WERI-Rb-1 (cell line): ENCODE results near the gene CLCNKA.
"Not testable (repeated sequence)": the region's sequence is repeated elsewhere in the genome, so short reads cannot be mapped to it uniquely, and the experiment has no call there.

Source experiments
- DNase-seq: peaks from one replicate; pipeline ENCODE4 v3.0.0-alpha.2; 2020
- H3K27ac ChIP-seq: fragments of 250-450 bp; sonication (Bioruptor Pico); 2 replicates; pipeline ENCODE4 v1.5.1; 2020; ENCODE audit warnings: mild to moderate bottlenecking, moderate library complexity
- H3K27me3 ChIP-seq: fragments of 250-450 bp; sonication (Bioruptor Pico); 2 replicates; pipeline ENCODE4 v1.5.1; 2021; ENCODE audit warnings: mild to moderate bottlenecking, low read depth, moderate library complexity; ENCODE audit not compliant: insufficient read depth, severe bottlenecking
- H3K36me3 ChIP-seq: fragments of 250-450 bp; sonication (Bioruptor Pico); 2 replicates; pipeline ENCODE4 v1.5.1; 2020; ENCODE audit warnings: mild to moderate bottlenecking, moderate library complexity
- H3K4me3 ChIP-seq: 2 replicates; pipeline ENCODE4 v1.5.1; 2011; ENCODE audit warnings: low read depth, mild to moderate bottlenecking, control low read depth, low read length
- H3K9me3 ChIP-seq: fragments of 250-450 bp; sonication (Bioruptor Pico); 2 replicates; pipeline ENCODE4 v1.5.1; 2021; ENCODE audit warnings: mild to moderate bottlenecking, moderate library complexity; ENCODE audit not compliant: severe bottlenecking
- TF ChIP-seq, protein P1 (sequence below): IDR thresholded peaks from 2 replicates; pipeline ENCODE4 v1.5.1; 2011; ENCODE audit warnings: low read depth, mild to moderate bottlenecking, control low read depth, inconsistent platforms, low read length

The CLCNKA gene

DNA sequence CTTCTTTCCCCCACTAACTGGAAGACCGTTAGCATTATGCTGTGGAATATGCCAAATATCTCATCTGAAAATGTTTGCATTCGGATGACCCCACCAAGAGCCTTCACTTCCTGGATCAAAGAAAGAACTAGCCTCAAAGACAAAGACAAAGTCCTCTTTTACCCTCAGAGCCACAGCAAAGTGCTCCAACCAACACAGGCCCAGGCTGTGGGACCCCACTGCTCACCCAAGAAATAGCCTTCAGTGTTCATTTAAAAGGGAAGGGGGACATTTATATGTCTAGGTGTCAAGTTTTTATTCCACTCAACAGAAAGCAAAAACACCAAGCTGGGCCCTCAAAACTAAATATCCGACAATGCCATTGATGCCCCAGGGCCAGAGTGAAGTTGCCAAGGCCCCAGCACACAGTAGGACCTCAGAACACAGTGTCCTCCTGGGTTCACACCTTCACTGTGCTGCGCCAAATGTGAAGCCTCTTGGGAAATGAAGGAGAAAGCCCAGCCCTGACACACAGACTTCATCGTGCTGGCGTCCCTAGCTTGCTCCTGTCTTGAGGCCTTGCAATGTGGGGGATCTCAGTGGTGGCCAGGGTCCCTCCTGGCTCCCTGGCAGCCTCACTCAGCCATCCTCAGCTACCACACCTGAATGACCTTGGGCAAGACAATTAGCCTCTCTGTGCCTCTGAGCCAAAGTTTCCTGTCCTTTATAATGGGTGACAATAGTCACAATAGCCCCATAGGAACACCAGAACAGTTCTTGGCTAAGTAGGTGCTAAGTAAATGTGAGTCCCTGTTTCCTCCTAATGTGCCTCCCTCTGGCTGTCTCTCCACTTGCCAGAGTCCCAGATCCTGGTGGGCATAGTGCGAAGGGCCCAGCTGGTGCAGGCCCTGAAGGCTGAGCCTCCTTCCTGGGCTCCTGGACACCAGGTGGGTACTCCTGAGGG, 33.0 kb downstream of the CLCNKA start:
- Histone ChIP-seq H3K36me3 (no peaks in the 10 kb centered on the region), H3K27ac (no peak overlapping the region), H3K4me3 (no peak overlapping the region), H3K9me3 (no peaks in the 10 kb centered on the region), H3K27me3 (no peaks in the 10 kb centered on the region)
- no peak for DNase-seq
- TF ChIP-seq, protein P1, sequence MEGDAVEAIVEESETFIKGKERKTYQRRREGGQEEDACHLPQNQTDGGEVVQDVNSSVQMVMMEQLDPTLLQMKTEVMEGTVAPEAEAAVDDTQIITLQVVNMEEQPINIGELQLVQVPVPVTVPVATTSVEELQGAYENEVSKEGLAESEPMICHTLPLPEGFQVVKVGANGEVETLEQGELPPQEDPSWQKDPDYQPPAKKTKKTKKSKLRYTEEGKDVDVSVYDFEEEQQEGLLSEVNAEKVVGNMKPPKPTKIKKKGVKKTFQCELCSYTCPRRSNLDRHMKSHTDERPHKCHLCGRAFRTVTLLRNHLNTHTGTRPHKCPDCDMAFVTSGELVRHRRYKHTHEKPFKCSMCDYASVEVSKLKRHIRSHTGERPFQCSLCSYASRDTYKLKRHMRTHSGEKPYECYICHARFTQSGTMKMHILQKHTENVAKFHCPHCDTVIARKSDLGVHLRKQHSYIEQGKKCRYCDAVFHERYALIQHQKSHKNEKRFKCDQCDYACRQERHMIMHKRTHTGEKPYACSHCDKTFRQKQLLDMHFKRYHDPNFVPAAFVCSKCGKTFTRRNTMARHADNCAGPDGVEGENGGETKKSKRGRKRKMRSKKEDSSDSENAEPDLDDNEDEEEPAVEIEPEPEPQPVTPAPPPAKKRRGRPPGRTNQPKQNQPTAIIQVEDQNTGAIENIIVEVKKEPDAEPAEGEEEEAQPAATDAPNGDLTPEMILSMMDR: no peak

DNA sequence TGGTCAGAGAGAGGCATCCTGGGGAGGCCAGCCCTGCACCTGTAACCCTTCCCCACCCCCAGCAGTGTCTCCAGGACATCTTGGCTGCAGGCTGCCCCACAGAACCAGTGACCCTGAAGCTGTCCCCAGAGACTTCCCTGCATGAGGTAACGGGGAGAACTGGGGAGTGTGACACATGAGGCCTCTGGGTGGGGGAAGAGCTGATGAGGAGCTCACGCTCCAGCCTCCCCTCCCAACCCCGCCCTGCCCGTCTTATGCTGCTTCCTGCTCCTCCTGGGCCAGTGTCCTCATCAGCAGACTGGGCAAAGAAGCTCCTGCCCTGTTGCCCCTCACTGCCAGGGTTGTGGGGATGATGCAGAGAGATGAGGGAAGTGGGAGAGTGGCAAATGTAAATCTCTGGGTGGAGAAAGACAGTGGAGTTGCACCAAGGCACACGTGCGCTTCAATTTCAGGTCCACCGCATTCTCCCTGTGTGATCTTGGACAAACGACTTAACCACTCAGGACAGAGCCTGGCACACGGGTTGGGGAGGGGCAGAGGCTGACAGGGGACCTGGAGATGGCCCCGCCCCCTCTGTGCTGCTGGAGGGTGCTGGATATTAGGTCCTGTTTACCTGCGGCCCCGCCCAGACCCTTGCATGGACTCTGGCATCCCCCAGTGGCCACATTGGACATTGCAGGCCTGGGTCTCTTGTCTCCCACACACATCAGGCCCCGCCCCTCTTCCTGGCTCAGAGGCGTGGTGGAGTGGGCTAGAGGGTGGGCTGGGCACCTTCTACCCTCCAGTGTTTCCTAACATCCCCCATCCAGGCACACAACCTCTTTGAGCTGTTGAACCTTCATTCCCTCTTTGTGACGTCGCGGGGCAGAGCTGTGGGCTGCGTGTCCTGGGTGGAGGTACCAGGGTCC, 34.0 kb downstream of the CLCNKA start:
- no peak overlapping the region for H3K27ac ChIP-seq
- H3K27me3 ChIP-seq: no peaks in the 10 kb centered on the region
- no peaks in the 10 kb centered on the region for H3K9me3 ChIP-seq
- H3K4me3 ChIP-seq: no peak overlapping the region
- peak; percentile 93 for DNase-seq
- no peaks in the 10 kb centered on the region for H3K36me3 ChIP-seq
- TF ChIP-seq, protein P1: peak; percentile 97

DNA sequence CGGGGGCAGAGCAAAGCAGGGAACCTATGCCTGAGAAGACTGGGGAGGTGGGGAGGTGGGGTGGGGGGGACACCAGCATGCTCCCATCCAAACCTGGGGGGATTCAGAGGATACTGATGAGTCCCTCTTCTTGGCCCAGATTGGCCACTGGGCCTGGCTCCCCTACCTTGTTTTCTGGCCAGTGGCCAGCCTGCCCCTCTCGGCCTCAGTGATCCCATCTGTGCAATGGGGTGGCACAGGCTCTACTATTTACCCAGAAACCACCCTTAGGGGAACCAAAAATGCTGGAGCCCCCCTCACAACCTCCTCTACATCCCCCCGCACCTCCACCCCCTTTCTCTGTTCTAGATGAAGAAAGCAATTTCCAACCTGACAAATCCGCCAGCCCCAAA, 34.7 kb downstream of the CLCNKA start:
- H3K27me3 ChIP-seq, DNase-seq, H3K36me3 ChIP-seq, H3K4me3 ChIP-seq, H3K9me3 ChIP-seq, H3K27ac ChIP-seq: not testable (repeated sequence)

DNA sequence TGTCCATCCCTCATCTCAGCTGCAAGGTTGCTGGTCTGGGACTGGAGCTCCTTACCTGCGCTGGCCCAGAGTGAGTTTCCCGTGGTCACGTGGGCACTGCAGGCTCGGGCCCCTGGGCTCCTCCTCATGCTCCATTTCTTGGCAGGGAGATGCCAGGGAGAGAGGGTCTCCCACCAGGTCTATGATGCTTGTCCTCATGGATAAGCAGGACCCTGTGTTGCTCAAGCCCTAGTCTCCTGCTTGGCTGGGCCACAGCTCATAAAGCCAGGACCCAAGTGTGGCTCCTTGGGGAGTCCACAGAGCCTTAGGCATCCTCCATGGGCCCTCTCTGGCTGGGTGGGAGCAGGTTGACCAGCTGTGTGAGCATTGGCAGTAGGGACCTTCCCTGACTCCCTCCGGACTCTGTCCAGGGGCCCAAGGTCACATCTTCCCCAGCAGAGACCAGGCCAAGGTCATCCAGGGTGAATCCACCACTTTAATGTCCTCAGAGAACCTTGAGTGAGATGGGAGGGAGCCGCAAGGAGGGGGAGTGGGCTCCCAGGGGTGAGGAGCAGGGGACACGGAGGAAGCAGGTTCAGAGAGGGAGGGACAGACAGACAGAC, 35.6 kb downstream of the CLCNKA start:
- not testable (repeated sequence) for H3K27me3 ChIP-seq, H3K27ac ChIP-seq, H3K4me3 ChIP-seq, DNase-seq, H3K36me3 ChIP-seq, H3K9me3 ChIP-seq

DNA sequence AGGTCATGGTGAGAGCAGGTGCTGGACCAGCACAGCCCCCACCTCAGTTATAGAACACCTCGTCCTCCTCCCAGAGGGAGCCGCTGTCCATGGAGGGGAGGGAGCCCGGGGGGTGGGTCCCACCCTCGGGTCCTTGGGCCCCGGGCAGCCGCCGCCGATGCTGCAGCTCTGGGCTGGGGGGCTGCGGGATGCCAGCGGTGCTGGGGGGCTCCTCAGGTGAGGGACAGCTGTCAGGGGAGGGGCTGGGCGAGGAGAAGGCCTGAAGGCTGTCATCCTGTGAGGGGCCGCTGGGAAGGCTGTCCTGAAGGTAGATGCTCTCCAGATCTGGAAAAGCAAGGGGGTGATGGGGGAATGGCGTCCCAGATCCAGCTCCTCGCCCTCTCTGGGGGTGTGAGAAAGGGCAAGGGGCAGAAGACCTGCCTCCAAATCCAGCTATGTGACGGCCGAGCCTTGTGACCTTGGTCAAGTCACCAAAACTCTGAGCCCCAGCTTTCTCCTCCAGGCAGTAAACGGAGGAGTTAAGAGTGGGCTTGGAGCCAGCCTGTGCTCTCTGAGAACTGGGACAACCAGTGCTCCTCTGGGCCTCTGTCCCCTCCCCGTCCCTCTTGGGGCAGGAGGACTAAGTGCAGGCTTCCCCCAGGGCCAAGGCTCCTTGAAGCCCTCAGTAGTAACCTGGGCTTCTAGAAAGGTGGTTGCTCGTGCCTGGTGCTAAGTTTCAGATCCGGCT, 36.7 kb downstream of the CLCNKA start:
- not testable (repeated sequence) for H3K9me3 ChIP-seq, H3K27ac ChIP-seq, DNase-seq, H3K27me3 ChIP-seq, H3K36me3 ChIP-seq, H3K4me3 ChIP-seq

DNA sequence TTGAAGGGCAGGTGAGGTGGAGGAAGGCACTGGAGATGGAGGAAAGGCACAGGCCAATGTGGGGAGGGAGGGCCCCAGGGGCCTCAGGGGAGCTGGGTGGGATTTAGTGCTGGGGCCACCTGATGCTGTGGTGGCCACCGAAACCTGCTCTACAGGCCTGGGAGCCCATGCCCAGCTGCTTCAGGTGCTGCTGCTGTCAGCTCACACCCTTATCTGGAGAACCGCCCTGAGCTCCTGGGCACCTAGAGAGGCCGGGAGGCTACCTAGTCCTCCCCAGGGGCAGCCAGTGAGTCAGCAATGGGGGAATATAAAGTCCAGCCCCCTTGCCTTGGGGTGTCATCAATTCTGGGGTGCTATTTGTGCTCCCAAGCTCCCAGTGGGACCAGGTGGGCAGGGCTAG, 39.4 kb downstream of the CLCNKA start:
- no peaks in the 10 kb centered on the region for H3K27me3 ChIP-seq
- H3K36me3 ChIP-seq: no peaks in the 10 kb centered on the region
- no peak overlapping the region for H3K27ac ChIP-seq
- H3K9me3 ChIP-seq: no peaks in the 10 kb centered on the region
- no peak overlapping the region for H3K4me3 ChIP-seq
- TF ChIP-seq, protein P1: no peak
- DNase-seq: no peak

DNA sequence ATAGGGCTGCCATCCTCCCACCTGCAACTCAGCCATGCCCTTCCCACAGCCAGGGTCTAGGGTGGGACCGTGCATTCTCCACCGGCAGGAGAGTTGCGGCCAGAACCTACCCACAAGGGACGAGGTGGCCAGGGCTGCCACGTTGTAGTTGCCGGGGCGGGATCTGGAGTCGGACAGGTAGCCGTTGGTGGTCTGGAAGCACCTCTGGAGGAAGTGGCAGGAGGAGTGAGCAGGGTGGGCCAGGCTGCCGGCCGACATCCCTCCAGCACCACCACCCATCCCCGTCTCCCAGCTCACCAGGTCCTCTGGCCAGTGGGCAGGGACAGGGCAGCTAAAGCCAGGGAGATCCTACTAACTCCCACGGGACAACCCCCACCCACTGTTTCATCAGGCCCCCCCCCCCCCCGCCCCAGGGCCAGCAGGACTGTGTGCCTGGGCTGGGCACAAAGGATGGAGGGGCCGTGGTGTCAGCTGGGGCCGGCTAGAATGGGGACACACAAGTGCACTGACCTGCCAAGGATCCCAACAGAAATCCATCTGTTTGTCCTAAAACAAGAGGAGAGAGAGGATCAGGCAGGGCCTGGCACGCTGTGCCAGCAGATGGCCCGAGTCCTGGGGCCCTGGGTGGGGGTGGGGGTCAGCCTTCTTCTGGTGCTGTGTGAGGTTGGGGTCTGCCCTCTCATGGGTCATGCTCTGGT, 40.3 kb downstream of the CLCNKA start:
- not testable (repeated sequence) for H3K27ac ChIP-seq, H3K4me3 ChIP-seq, DNase-seq, H3K27me3 ChIP-seq, H3K9me3 ChIP-seq, H3K36me3 ChIP-seq

DNA sequence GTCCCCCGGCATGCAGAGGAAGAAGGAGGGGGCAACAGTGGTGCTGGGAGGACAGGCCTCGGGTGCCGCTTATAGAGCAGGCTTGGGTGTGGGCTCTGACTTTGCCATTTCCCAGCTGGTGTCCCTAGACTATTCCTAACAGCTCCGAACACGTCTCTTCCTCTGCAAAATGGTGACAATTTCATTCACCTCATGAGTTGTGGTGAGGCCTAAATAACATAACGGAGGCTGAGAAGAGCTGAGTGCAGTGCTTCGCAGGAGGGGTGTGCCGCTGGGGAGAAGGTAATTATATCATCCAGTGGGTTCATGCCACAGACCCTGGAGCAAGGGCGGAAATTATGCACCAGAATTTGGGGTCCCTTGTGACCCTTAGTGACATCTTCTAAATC, 40.8 kb downstream of the CLCNKA start:
- H3K9me3 ChIP-seq, H3K27ac ChIP-seq, DNase-seq, H3K36me3 ChIP-seq, H3K4me3 ChIP-seq, H3K27me3 ChIP-seq: not testable (repeated sequence)
